ENCODE measurements around the gene USP40. TPM values are rescaled to one million over a fixed set of nuclear protein-coding genes. Genes with fewer than 3 reads are reported as not detected.

Gene USP40
- total and polyA plus RNA-seq, 2 of the 8 experiments (the other 6 are each of a cell fraction or from before 2014, with no cell fraction given) = 12.0 to 15.7 TPM

DNA sequence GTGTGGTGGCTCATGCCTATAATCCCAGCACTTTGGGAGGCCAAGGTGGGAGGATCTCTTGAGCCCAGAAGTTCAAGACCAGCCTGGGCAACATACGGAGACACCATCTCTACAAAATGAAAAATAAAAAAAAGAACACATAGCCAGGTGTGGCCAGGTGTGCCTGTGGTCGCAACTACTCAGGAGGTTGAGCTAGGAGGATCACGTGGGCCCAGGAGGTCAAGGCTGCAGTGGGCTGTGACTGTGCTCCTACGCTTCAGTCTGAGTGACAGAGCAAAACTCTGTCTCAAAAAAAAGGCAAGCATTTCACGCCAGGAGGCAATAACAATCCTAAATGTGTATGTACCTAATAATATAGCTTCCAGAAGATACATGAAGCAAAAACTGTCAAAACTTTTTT, 27.8 kb downstream of the USP40 start (continued):
- TF ChIP-seq, protein P1, sequence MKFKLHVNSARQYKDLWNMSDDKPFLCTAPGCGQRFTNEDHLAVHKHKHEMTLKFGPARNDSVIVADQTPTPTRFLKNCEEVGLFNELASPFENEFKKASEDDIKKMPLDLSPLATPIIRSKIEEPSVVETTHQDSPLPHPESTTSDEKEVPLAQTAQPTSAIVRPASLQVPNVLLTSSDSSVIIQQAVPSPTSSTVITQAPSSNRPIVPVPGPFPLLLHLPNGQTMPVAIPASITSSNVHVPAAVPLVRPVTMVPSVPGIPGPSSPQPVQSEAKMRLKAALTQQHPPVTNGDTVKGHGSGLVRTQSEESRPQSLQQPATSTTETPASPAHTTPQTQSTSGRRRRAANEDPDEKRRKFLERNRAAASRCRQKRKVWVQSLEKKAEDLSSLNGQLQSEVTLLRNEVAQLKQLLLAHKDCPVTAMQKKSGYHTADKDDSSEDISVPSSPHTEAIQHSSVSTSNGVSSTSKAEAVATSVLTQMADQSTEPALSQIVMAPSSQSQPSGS (IDR thresholded peaks at IDR 0.05; ENCODE audit: low read length) = no peak
- TF ChIP-seq, protein P2, sequence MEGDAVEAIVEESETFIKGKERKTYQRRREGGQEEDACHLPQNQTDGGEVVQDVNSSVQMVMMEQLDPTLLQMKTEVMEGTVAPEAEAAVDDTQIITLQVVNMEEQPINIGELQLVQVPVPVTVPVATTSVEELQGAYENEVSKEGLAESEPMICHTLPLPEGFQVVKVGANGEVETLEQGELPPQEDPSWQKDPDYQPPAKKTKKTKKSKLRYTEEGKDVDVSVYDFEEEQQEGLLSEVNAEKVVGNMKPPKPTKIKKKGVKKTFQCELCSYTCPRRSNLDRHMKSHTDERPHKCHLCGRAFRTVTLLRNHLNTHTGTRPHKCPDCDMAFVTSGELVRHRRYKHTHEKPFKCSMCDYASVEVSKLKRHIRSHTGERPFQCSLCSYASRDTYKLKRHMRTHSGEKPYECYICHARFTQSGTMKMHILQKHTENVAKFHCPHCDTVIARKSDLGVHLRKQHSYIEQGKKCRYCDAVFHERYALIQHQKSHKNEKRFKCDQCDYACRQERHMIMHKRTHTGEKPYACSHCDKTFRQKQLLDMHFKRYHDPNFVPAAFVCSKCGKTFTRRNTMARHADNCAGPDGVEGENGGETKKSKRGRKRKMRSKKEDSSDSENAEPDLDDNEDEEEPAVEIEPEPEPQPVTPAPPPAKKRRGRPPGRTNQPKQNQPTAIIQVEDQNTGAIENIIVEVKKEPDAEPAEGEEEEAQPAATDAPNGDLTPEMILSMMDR (IDR thresholded peaks at IDR 0.05; ENCODE audit: control extremely low read depth in 1 of 3, insufficient read depth in 1 of 3, low read depth in 1 of 3, low read length in 3 of 3) = no peak
- no peak for TF ChIP-seq CBX8 (IDR thresholded peaks at IDR 0.05; ENCODE audit: borderline replicate concordance, low read depth, low read length)
